NCI-H2107 treated with DMSO at 0.1 percent for 48 hours (cell line): ENCODE measurements around the gene AATK.
"Not testable (repeated sequence)": the region's sequence is repeated elsewhere in the genome, so short reads cannot be mapped to it uniquely, and the experiment has no call there.

Experiments
- DNase-seq: peaks from one replicate; lab custom pipeline; 2025; ENCODE audit not compliant: unreplicated experiment; lab: John Stamatoyannopoulos, UW

The AATK gene

GRCh38 chr17:81093619-81094508, 72.2 kb downstream of the AATK start:
- DNase-seq = no peak

GRCh38 chr17:81092518-81093095, 73.4 kb downstream of the AATK start:
- DNase-seq = no peak

GRCh38 chr17:81091774-81092517, 74.1 kb downstream of the AATK start:
- DNase-seq = no peak

GRCh38 chr17:81091154-81091553, 74.9 kb downstream of the AATK start:
- DNase-seq = no peak

GRCh38 chr17:81090361-81091136, 75.5 kb downstream of the AATK start:
- DNase-seq = no peak

- DNase-seq = no peak
These were observed 79.1 kb downstream of the AATK start for GRCh38 chr17:81086789-81087551.

GRCh38 chr17:81085420-81085911, 80.6 kb downstream of the AATK start:
- DNase-seq = no peak

- DNase-seq = no peak
These were observed 81.2 kb downstream of the AATK start for GRCh38 chr17:81084680-81085419.

GRCh38 chr17:81083125-81083765, 82.8 kb downstream of the AATK start:
- DNase-seq = no peak

- no peak for DNase-seq
These were observed 83.6 kb downstream of the AATK start for GRCh38 chr17:81082177-81083073.

GRCh38 chr17:81081222-81082176, 84.5 kb downstream of the AATK start:
- DNase-seq = no peak

- no peak for DNase-seq
These were observed 86.0 kb downstream of the AATK start for GRCh38 chr17:81080019-81080418.

GRCh38 chr17:81078026-81078913, 87.8 kb downstream of the AATK start:
- not testable (repeated sequence) for DNase-seq

GRCh38 chr17:81076141-81076679, 89.8 kb downstream of the AATK start:
- DNase-seq = no peak

GRCh38 chr17:81075307-81075706, 90.7 kb downstream of the AATK start:
- no peak for DNase-seq

- no peak for DNase-seq
These were observed 91.1 kb downstream of the AATK start for GRCh38 chr17:81074875-81075274.
